HG02623 (cell line): ENCODE measurements around the gene HAO1.
"Not testable (repeated sequence)": the region's sequence is repeated elsewhere in the genome, so short reads cannot be mapped to it uniquely, and the experiment has no call there.

Experiments
- ATAC-seq: cut with Tn5 transposase; IDR thresholded peaks from one replicate; pipeline ENCODE4 v1.9.1; 2021; ENCODE audit warnings: moderate library complexity; ENCODE audit not compliant: unreplicated experiment

Gene HAO1

DNA sequence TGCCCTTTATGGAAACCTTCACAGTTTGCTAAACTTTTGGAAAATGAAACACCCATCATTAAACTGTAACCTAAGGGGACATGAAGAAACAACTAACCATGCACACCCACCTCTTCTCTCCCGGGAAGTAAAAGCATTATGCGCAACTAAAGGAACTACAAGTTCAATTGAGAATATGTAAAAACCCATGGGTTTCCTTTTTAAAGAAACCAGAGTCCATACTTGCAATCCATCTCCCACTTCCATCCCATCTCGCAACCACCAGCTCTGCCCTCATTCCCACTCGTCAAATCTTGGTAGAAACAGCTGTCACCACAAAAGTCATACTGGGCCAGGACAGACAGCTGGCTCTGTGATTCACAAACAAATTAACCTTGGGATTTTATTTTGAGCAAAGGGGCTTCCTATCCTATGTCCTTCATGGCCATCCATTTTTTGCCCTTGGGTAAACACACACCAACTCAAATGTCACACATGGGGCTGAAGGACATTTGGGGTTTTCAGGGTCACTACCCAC is 81.5 kb downstream of the HAO1 start:
- no peak for ATAC-seq

DNA sequence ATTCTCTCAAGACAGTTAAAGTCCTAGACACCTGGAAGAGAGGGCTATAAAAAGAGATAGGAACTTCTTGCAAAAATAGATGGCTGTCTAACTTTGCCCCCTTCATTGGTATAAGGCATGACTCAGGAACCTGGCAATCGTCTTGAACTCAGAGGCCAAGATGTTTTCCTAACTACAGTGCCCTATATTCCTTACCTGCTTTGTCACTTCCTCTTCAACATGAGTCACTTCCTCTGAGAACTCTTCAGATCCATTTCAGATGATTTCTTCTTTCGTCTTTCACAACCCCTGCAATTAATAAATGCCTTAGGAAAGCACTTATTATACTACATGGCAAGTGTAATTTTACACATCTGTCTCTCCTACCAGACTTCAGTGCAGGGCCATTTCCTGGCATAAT is 83.5 kb downstream of the HAO1 start:
- no peak for ATAC-seq

DNA sequence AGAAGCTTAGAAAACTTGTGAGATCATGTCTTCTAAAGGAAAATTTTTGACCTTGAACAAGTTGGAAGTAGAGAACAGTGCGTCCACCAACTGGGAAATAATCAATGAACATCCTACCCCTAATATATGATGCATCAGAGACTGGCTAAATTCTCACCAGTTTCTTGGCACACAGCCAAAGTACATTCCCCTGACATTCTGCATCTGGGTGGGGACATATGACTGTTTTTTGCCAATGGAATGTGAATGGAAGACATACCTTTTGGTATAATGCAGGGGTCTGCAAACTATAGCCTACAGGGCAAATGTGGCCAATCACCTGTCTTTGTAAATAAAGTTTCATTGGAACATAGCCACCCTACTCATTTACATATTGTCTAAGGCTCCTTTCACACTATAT is 84.7 kb downstream of the HAO1 start:
- no peak for ATAC-seq

DNA sequence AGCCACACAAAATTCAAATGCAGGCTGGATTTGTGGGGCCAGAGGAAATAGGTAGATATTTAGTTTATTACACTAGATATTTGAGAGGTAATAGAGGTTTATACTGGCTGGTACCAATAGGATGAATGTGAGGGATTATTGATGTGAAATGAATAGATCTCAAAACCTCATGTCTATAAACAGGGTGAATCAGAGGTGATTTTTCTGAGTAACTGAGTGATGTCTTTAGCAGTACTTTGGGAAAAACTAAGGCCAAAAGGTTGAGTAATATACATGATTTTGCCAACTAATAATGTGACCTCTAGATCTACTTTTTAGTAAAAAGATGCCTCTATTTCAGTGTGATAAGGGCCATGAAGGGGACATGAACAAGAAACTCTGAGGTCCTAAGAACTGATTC is 86.8 kb downstream of the HAO1 start:
- no peak for ATAC-seq

DNA sequence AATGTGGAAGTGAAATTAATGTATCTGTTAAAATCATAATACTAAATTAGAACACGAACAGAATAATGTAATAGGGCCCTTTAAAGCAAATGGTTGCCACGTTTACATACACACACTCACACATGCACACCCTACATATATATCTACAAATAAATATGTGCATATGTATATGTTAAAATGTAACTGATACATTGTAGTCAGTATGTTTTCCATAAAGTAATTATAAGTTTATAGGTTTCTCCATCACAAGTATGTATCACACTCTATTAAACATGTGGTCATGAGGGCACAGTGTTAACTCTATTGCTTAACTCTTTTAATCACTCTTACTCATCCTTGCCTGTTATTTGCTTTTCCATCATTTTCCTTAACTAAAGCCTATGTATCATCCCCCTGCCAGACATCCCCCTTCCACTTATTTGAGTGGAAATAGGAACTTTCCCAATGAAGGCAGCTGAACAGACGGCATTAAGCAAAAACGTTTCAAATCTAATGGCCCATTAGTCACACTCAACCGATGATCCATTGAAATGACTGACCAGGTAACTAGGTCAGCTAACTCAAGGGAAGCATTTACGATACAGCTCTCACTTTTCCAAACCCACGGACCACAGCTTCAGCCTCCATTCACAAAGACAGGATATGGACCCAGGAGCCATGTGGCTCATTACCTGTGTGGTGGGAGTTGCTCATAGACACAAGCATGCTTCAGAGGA is 89.3 kb downstream of the HAO1 start:
- ATAC-seq, result no peak

DNA sequence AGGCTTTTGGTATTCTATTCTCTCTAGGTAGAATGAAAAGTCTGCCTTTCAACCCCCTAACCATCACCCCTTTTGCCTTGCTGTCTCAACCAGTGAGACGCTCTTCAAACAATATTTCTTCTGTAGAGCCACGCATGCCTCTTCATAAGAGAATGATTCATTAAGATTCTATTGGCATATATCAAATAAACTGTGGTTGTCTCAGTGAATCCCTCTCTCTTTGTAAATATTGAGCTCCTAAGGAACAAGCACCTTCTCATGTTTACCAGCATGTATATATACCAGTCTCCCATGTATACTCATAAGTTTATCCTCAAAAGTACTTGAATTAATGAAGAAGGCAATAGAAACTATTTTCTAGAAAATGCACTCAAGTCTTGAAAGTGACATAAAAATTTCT is 90.6 kb downstream of the HAO1 start:
- ATAC-seq, result no peak

DNA sequence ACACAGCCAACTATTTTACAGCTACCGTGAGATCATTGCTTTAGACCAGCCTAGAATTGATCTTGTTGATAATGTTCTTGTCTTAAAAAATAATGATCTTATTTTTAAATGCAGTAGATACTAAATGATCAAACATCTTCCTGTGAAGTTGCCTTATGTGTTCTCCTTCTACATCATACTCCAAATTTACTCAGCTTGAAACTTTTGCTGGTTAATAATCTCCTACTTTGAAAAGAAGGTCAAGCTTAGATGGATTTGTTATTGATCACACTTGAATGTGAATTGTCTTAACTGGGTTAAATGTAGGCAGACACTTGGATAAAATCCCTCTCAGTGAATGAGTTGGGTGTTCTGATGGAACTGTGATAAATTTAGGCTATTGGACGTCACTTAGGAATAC is 91.9 kb downstream of the HAO1 start:
- no peak for ATAC-seq

DNA sequence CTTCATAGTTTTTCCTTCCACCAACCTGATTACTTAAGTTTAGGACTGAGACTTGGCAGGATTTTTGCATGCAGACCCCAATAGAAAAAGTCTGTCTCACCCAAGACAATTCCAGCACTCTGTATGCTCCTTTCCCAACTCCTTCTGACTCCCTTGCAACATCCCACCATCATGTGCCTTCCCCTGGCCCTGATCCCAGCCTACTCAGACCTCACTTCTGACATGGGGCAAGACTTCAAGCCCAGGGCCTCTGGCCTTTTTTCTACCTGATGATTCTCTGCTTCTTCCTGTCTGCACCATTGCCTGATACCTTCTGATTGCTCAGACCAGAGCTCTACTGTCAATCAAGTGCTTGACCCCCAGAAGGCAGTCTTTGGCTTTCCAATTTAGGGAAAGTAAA is 96.6 kb downstream of the HAO1 start:
- no peak for ATAC-seq

DNA sequence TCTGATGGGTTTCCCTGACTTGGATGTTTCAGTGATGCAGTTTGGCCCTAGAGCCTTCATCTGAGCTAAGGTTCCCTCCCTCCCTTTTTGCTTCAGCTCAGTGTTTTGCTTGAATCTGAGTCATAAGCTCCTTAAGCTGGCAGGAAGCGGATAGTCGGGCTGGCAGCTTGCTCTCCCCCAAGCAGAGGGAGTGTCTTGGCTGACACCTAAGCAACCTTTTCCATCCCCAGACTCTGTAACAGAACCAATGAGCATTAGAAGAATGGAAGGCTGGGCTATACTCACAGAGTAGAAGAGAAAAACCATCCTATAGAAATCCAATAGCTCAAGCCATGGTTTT is 98.3 kb downstream of the HAO1 start:
- ATAC-seq, result no peak

DNA sequence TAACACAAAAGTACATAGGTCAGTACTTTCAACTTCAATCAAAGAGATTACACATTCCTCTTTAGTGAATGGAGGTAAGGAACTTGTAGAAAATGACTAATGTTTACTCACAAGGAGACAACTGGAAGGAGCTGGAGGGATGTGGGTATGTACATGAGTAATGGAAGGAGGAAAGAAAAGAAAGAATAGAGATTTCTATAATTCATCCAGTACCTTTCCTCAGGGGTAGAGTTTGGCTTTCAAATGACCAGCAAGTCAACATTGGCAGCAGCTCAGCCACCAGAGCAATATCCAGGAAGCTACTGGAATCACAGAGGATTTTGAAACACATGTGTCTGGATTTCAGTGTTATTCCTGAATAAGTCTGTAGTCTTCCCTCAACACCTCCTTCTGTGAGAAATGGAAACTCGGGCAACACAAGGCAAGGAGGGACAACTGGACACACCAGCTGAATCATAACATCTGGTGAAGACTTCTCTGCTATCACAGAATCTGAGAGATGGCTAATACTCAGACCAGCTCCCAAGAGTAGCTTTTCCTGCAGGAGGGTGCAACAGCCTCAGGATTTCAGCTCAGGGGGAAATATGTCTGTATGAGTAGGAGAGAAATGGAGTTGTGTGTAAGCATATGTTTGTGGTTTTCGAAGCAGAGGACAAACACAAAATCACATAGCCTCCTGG is 98.8 kb downstream of the HAO1 start:
- no peak for ATAC-seq

DNA sequence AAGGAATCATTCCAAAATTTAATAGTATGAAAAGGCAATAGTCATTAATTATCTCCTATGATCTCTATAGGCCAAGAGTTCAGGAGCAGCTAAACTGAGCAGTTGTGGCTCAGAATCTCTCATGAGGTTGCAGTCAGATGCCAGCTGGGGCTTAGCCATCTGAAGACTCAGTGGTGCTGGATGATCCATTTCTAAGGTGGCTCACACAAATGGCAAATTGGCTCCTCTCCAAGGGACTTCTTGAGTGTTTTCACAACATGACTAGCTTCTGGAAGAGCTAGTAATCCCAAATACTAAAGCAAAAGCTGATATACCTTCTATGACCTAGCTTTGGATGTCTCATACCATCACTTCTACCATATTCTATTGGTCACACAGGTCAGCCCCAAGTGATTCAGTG is 104.2 kb downstream of the HAO1 start:
- ATAC-seq, result no peak

DNA sequence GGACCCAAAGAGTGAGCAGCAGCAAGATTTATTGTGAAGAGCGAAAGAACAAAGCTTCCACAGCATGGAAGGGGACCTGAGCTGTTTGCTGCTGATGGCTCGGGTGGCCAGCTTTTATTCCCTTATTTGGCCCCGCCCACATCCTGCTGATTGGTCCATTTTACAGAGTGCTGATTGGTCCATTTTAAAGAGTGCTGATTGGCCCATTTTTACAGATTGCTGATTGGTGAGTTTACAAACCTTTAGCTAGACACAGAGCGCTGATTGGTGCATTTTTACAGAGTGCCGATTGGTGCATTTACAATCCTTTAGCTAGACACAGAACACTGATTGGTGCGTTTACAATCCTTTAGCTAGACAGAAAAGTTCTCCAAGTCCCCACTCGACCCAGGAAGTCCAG is 105.8 kb downstream of the HAO1 start:
- ATAC-seq, result not testable (repeated sequence)
